Right atrium auricular region (tissue), 2 donors: ENCODE data around the gene GAST. TPM values are rescaled to one million over a fixed set of nuclear protein-coding genes. Genes with fewer than 3 reads are reported as not detected.
A peak's percentile ranks its signal among the peaks of the same experiment; 100 is the strongest.
"Not testable (repeated sequence)": the region's sequence is repeated elsewhere in the genome, so short reads cannot be mapped to it uniquely, and the experiment has no call there.

ENCODE experiments used
- DNase-seq: peaks from one replicate; pipeline ENCODE4 v3.0.0-alpha.2; 2019; ENCODE audit warnings: low spot score
- H3K27ac ChIP-seq, 2 donors: fragments of 200-600 bp; sonication (generic); 1 replicate in 1 of 2; 2 replicates in 1 of 2; pipeline ENCODE4 v1.5.1; 2016 to 2019
- H3K27me3 ChIP-seq, 2 donors: fragments of 200-600 bp; sonication (generic); one replicate each; pipeline versions ENCODE4 v1.5.1 to v1.6.0; 2017 to 2019
- H3K36me3 ChIP-seq: fragments of 200-600 bp; sonication (generic); one replicate; pipeline ENCODE4 v1.5.1; 2016
- H3K4me1 ChIP-seq, 2 donors: fragments of 200-600 bp; sonication (generic); one replicate each; pipeline versions ENCODE4 v1.5.1 to v1.6.0; 2017 to 2019
- H3K4me3 ChIP-seq, 2 donors: fragments of 200-600 bp; sonication (generic); 1 replicate in 1 of 2; 2 replicates in 1 of 2; pipeline ENCODE4 v1.5.1; 2017 to 2019; ENCODE audit warnings: mild to moderate bottlenecking in 1 of 2, moderate library complexity in 1 of 2
- H3K9me3 ChIP-seq, 2 donors: fragments of 200-600 bp; sonication (generic); one replicate each; pipeline ENCODE4 v1.5.1; 2019
- total RNA-seq, 2 donors: library from RNA; depleted of rRNA; stranded (reverse); fragments of >200 nt; gene quantifications; one replicate each; pipeline ENCODE4 v1.1.0, GENCODE V29; 2016
- TF ChIP-seq, protein P1 (sequence below), 2 donors: fragments of 200-600 bp; sonication (generic); IDR thresholded peaks; one replicate each; pipeline ENCODE4 v1.5.1; 2019; ENCODE audit warnings: antibody characterized with exemption in 2 of 2

Gene GAST
- total RNA-seq, 2 donors from 2014 or later: not detected

DNA sequence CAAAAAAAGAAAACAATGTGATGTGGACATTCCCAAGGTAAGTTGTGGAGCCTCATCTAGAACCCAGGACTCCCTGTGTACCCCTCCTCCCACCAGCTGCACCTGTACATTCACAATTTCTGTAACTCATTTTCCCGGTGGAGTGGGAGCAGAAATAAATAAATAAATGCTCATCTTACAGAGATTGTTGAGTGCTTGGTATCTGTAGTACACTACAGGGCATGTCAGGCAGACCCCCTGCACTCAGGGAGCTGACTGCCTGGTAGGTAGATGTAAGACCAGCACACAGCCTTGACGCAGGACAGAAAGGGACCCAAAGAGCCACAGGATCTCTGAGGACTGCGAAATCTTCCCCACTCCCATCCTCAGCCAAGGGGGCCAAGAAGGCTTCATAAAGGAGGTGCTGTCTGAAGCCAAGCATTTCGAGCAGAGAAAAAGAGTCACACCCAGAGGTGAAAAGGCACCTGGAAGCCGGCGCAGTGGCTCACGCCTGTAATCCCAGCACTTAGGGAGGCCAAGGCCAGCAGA is 16.9 kb upstream of the GAST start:
- H3K9me3 ChIP-seq: no peaks in the 10 kb centered on the region
- no peak overlapping the region for H3K27ac ChIP-seq

DNA sequence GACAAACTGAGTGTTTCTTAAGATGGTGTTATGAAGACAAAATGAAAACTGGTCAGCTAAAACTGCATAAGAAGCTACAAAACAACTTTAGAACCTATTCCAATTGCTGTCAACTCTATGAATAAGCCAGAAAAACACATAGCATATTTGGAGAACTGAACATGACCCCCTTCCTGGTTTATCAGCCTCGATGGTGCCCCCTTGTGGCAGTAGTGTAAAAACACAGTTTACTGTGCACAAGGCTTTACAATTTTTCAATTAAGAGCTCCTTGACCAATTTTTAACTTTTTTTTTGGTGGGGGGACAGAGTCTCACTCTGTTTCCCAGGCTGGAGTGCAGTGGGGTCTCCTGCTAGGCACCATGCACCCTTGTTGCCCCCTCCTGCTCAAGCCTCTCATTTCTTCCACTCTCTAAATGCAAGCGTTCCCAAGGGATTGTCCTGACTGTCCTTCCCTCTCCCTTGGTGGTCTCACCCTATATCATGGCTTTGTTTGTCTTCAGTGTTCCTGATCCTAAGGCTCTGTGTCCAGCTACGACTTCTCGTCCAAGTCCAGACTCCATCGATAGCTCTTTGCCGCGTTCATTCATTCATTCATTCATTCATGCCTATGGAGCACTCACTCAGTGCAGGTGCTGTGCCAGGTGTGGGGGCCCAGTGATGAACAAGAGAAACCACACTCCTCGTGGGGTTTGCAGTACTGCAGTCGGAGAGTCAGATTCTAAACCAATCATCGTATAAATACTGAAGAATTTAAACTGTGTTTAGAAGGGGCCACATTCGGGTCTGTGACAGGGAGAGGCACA is 16.0 kb upstream of the GAST start:
- H3K27ac ChIP-seq: peak overlapping the region in 1 of 2 donors; percentile 60
- H3K9me3 ChIP-seq: no peaks in the 10 kb centered on the region
- H3K4me1 ChIP-seq: peaks cover 0 to 30% of the 10 kb centered on the region in 2 donors
- H3K36me3 ChIP-seq: peaks cover 45% of the 10 kb centered on the region
- no peak for DNase-seq
- no peak overlapping the region for H3K4me3 ChIP-seq
- TF ChIP-seq, protein P1, sequence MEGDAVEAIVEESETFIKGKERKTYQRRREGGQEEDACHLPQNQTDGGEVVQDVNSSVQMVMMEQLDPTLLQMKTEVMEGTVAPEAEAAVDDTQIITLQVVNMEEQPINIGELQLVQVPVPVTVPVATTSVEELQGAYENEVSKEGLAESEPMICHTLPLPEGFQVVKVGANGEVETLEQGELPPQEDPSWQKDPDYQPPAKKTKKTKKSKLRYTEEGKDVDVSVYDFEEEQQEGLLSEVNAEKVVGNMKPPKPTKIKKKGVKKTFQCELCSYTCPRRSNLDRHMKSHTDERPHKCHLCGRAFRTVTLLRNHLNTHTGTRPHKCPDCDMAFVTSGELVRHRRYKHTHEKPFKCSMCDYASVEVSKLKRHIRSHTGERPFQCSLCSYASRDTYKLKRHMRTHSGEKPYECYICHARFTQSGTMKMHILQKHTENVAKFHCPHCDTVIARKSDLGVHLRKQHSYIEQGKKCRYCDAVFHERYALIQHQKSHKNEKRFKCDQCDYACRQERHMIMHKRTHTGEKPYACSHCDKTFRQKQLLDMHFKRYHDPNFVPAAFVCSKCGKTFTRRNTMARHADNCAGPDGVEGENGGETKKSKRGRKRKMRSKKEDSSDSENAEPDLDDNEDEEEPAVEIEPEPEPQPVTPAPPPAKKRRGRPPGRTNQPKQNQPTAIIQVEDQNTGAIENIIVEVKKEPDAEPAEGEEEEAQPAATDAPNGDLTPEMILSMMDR (IDR thresholded peaks at IDR 0.05): peak; percentile 69 to 87
- no peaks in the 10 kb centered on the region for H3K27me3 ChIP-seq

More for the DNA sequence above, 16.9 kb upstream of the GAST start:
- Histone ChIP-seq H3K36me3 (peaks cover 55% of the 10 kb centered on the region), H3K4me1 (peaks cover 0 to 40% of the 10 kb centered on the region in 2 donors), H3K4me3 (no peak overlapping the region), H3K27me3 (no peaks in the 10 kb centered on the region)
- TF ChIP-seq, protein P1 (IDR thresholded peaks at IDR 0.05): no peak
- DNase-seq: no peak

DNA sequence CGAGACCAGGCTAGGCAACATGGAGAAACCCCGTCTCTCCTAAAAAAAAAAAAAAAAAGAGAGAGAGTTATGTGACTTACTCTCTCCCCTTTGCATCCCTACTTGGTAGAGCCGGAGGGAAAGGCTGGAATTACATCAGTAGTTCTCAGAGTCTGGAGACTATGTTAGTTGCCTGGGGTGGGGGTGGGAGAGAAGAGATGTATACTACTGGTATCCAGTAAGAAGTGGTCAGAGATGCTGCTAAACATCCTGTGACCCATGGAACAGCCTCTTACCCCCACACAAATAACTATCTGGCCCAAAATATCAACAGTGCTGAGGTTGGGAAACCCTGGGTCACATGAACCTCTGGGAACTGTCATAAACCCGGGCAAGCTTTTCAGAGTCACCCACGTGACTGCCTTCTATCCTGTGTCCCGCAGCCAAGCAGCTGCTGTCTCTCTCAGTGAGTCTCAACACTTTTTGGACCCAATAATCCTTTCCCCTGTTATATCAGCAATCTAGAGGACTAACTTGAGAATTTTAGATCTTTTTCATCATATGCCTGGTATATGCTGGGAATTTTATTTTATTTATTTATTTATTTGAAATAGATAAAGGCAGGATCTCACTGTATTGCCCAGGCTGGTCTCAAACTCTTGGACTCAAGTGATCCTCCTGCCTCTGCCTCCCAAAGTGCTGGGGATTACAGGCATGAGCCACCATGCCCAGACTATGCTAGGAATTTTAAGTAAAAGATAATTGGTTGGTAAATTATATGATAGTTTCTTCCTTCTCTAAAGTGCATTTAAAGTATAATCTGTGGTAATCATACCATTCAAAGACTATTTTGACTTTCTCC is 14.8 kb upstream of the GAST start:
- TF ChIP-seq, protein P1 (IDR thresholded peaks at IDR 0.05): no peak
- peak; percentile 87 for DNase-seq
- Histone ChIP-seq H3K36me3 (peaks cover 34% of the 10 kb centered on the region), H3K27me3 (no peaks in the 10 kb centered on the region), H3K4me1 (peaks cover 0 to 22% of the 10 kb centered on the region in 2 donors), H3K4me3 (no peak overlapping the region), H3K9me3 (no peaks in the 10 kb centered on the region), H3K27ac (peak overlapping the region; percentile 55 to 60)

DNA sequence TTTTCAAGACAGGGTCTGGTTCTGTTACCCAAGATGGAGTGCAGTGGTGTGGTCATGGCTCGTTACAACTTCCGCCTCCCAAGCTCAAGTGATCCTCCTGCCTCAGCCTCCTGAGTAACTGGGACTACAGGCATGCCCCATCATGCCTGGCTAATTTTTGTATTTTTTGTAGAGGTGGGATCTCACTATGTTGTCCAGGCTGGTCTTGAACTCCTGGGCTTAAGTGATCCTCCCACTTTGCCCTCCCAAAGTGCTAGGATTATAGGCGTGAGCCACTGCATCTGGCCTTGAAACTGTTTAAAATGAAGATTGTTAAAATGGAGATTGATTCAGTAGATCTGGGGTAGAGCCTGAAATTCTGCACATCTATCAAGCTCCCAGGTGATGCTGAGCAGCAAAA is 11.3 kb upstream of the GAST start:
- not testable (repeated sequence) for DNase-seq, H3K27me3 ChIP-seq, H3K4me3 ChIP-seq, H3K36me3 ChIP-seq, H3K27ac ChIP-seq, H3K9me3 ChIP-seq
- H3K4me1 ChIP-seq: peaks cover 0 to 19% of the 10 kb centered on the region in 2 donors

DNA sequence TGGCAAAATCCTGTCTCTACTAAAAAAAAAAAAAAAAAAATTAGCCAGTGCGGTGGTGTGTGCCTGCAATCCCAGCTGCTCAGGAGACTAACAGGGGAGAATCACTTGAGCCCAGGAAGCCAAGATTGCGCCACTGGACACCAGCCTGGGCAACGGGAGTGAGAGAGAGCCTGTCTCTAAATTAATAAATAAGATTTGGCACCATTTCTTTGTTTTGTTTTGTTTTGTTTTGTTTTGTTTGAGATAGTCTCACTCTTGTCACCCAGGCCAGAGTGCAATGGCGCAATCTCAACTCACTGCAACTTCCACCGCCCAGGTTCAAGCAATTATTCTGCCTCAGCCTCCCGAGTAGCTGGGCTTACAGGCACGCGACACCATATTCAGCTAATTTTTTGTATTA is 9.4 kb upstream of the GAST start:
- DNase-seq: no peak
- Histone ChIP-seq H3K4me1 (peaks cover 0 to under 1% of the 10 kb centered on the region in 2 donors), H3K4me3 (no peak overlapping the region), H3K9me3 (no peaks in the 10 kb centered on the region), H3K27ac (no peak overlapping the region), H3K36me3 (no peaks in the 10 kb centered on the region), H3K27me3 (no peaks in the 10 kb centered on the region)
- TF ChIP-seq, protein P1 (IDR thresholded peaks at IDR 0.05): no peak
